Stimulated activated CD4-positive, alpha-beta T cell treated with anti-CD3 and anti-CD28 coated beads, Interleukin-1b, Interleukin-23, amount 100 ng/mL, for 4 hours (primary cell): Measurements from ENCODE around the gene KCNJ1.

Experiments
- DNase-seq, 2 donors: peaks; one replicate each; pipeline ENCODE4 v3.0.0-alpha.2; 2020; ENCODE audit warnings: low read depth in 2 of 2

Gene KCNJ1

GRCh38 chr11:128852327-128853023, 14.6 kb downstream of the KCNJ1 start:
- no peak for DNase-seq

DNA sequence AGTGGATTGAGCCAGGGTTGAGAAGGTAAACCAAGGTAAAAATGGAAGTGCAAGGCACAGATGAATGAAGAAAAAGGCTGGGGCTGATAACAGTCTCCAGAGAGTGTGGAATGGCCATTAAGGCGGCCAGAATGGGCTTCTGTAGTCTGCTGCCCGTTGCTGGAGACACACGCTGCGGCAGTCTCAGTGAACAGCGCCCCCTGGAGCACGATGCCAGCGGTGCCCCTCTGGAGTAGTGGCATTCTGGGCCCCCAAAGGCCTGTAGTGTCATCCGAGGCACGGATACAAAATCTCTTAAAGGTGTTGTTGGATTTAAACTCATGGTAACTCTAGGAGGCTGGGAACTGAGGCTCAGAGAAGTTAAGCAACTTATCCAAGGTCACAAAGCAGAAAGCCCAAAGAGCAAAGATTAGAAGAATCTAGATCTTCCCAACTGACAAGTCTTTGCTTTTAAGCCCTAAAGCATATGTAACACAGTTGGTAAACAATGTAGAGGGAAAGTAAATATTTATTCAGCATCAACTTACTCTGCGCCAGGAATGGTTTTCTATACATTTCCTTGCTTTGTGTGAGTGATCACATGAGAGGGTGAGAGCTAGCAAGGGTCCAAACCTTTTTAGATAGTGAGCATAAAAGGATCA, 18.2 kb downstream of the KCNJ1 start:
- peak; percentile 40 to 60 for DNase-seq

- DNase-seq: no peak
These were observed 20.1 kb downstream of the KCNJ1 start for GRCh38 chr11:128846985-128847384.

- DNase-seq: no peak
These were observed 21.7 kb downstream of the KCNJ1 start for GRCh38 chr11:128845334-128845780.

DNA sequence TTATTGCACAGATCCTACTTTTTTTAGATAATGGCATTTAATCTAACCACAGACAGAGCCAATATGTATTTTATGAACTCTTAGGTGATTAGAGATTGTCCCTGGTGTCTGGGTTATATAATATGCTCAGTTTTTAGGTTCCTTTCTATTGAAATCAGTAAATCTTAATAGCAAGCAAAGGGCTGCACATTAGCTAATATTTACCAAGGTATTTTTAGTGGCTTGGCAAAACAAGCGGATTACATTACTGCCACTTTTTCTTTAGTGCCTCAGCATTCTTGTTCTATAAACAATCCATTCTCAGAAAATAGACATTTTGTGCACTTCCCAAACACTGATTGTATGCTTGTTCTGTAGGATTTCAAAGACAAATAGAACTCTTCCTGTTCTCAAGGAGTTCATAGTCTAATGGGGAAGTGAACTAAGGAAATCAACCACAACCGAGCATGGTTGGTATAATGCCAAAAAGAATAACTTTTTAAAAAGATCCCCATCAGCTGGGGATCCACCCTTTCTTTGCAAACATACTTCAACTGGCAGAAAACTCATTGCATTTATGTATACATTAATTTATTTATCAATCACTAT, 23.8 kb downstream of the KCNJ1 start:
- no peak for DNase-seq

GRCh38 chr11:128841461-128842072, 25.5 kb downstream of the KCNJ1 start:
- no peak for DNase-seq

DNA sequence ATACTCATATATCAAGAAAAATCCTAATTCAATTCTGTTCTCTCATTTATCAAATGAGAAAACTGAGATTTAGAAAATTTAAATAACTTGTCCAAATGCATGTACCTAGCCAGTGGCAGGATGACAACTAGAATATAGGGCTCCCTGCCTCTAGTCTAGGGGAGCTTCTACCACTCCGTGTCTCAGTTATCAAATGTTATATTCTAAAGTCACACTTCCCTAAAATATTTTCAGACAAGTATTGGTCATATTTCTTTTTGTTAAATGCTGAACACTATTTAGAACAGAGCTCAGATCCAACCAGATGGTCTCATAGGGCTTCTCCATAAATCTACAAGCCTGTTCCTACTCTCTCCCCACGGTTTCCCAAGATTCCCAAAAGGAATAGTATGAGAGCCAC, 26.3 kb downstream of the KCNJ1 start:
- DNase-seq: no peak

DNA sequence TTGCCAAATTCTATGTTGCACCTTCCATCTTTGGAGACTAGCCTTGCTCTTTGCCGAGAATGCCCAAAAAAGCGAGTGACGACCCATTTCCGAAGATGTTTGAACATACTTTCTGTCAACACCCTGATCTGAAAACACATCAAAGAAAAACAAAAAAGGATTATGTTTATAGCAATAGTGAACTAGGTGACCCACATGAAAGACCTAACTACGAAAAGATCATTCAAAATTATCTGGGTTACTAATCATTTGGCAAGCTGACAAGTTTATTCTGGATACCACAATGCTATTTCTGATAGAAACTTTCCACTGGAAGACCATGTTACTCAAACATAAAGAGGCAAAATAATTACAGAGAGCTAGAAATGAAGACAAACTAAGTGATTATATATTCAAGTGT, 27.0 kb downstream of the KCNJ1 start:
- no peak for DNase-seq

DNA sequence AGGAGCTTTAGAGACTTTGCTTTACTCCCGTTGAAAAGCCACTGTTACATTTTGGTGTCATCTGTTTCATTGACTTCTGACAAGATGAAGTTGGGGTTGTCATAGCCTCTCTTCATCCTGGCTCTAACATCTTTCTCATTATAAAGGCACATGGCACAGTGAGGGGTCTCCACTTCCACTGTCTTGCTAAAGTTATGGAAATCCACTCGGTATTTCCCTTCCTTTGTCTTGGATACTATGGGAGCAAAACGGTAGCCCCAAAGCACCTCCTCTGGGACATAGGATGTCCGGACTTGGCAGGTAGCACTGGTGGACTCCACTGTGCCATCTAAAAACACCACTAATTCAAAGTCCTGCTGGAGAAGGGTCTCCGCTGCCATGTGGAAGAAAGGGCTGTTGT, 28.0 kb downstream of the KCNJ1 start:
- DNase-seq: no peak

DNA sequence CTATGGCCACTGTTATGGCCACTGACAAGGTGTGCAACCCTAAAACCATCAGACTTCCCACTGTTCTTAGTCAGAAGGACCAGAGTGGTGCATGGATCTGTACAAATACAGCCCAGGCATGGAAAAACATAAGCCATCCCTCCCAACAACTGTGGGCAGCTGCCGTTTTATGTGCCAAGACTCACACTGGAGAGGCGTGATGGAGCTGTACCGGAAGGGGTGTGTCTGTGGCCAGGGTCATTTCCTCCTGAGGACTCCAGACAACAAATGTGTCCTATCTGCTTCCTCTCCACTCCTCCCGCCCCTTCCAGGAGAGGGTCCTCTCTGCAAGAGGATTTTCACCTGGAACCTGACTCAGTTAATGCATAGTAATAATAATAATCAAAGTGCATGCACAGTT, 29.5 kb downstream of the KCNJ1 start:
- no peak for DNase-seq

- no peak for DNase-seq
These were observed 31.2 kb downstream of the KCNJ1 start for GRCh38 chr11:128835741-128836430.

GRCh38 chr11:128834157-128834556, 32.9 kb downstream of the KCNJ1 start:
- no peak for DNase-seq

- no peak for DNase-seq
These were observed 35.0 kb downstream of the KCNJ1 start for GRCh38 chr11:128832121-128832497.

DNA sequence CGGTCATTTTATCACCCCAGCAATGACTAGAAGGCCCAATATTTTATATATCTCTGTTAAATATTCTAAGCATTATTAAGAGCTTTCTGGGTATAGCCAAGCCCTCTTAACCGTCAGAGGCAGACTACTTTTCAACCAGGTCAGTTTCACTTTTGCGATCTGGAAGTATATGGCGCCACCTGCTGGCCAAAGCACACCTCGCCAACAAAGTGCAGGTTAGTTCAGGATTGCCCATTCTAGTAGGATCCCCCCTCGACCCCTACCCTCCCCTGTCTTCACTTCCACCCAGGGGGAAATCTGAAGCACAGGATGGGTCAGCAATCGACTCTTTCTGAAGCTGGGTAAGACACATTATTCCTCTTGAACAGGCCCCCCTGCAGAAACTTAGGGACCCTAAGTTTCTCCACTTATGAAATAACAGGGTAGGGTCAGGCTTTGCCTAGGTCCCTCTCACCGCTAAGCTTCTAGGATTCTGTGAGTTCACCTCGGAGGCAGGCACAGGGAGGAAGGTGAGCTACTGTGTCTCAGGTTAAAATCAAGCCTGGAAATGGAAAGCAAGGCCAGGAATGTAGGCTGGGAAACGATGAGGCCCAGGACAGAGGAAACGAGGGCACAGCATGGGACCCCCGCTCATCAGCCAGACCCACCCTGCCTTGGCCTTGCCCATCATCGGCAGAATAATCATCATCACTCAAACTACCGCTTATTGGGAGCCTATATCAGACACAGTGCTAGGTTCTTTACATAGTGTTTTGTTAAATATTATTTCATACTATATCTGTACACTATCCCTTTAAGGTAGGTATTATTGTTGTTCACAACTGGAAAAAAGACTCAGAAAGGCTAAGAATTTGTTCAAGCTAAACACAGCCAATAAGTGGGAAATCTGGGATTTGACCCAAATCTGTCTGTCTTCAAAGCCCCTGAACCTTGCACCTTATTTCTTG, 35.6 kb downstream of the KCNJ1 start:
- peak; percentile 80 to 87 for DNase-seq

DNA sequence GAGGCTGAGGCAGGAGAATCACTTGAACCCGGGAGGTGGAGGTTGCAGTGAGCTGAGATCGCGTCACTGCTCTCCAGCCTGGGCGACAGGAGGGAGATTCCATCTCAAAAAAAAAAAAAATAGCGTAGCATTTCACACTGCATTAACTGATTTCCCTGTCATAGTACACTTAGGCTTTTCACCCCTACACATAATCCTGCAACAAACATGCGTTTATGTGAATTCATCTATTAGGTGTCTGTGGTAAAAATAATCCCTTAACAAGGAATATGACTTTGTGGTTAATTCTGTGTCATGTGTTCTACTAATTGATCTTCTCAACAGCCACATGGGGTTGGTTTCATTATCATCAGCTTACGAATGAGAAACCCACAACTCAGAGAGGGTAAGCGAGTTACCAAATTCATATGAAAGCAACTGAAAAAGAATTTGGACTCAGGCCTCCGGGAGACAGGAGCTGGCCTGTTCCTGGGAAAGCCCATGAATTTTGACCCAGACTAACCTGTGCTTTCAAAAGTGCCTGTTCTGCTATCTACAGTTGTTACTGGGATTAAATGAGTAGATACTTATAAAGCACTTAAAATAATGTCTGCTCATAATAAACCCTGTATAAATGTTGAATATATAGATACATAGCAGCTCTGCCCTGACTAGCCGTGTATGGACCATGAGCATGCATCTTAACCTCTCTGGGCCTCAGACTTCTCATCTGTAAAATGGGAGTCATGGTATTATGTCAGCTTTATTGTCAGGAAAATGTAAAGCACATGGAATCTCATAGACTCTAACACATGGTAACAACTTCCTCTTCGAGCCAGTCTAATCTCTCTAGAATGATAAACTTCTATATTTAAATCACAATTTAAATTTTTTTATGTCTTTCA, 36.6 kb downstream of the KCNJ1 start:
- DNase-seq: no peak

DNA sequence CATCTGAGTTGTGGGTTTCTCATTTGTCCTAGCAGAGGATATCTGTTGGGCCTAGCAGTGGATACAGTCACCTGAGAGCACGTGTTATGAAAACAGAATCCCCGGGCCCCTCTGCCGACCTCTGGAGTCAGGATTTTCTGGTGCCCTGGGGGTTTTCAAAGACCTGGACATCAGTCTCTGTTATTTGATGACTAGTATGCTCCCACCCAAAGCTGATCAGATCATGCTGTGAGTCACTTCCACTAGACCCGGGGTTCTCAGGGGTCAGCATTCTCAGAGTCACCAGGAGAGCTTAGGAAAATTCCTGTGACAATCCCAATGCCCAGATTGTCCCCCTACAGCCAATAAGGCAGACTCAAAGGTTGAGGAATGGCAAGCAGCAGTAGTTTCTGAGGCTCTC, 38.7 kb downstream of the KCNJ1 start:
- no peak for DNase-seq

- no peak for DNase-seq
These were observed 39.8 kb downstream of the KCNJ1 start for GRCh38 chr11:128827191-128827893.

DNA sequence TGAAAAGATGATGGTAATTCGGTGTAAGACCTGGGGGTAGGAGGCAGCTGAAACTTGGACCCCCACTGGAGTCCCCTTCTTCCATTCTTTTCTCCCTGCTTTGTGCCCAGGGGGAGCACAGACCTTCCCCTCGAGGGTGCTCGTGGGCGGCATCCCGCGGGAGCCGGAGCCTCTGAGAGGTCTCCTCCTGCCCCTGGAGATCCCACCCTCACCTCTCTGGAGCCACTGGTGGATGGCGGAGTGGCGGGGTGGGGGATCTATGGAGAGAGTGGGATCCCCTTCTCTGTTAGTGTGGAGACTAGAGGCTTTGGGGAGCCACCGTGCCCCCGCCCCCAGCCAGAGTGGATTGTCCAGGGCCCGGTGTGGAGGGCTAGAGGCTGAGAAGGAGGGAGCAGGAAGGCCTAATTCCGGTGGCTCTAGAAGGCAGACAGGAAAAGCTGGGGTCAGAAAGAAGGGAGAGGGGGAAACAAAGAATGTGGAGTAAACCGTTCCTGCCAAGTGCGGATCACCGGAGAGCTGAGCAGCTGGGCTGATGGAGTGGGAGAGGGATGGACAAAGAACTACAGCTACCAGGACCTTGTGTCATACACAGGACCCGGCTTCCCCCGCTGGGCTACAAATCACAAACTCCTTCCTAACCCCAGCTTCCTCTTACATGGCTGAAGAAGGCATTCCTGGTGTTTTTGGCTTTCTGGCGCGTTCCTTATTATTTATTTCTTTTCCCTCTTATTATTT, 41.9 kb downstream of the KCNJ1 start:
- no peak for DNase-seq
